Activated CD4-positive, alpha-beta memory T cell treated with anti-CD3 and anti-CD28 coated beads for 36 hours (primary cell): ENCODE data around the gene UVRAG. TPM values are rescaled to one million over a fixed set of nuclear protein-coding genes. Genes with fewer than 3 reads are reported as not detected.
"Not testable (repeated sequence)": the region's sequence is repeated elsewhere in the genome, so short reads cannot be mapped to it uniquely, and the experiment has no call there.

Experiments
- CTCF ChIA-PET: fragments of 350-600 bp; sonication (Branson Sonifier 250); formaldehyde crosslinking; loops from one replicate; lab custom pipeline; 2021; ENCODE audit warnings: antibody characterized with exemption, inconsistent platforms; lab: Charles Lee
- POLR2A ChIA-PET: fragments of 350-600 bp; sonication (Branson Sonifier 250); formaldehyde crosslinking; loops from one replicate; lab custom pipeline; 2021; ENCODE audit warnings: antibody characterized with exemption; lab: Charles Lee
- DNase-seq: peaks from one replicate; pipeline ENCODE4 v3.0.0-alpha.2; 2020
- H3K27ac Mint-ChIP-seq: one replicate; pipeline ENCODE4 v1.8.0; 2021; ENCODE audit warnings: mixed read lengths
- H3K27me3 Mint-ChIP-seq: one replicate; pipeline ENCODE4 v1.8.0; 2021; ENCODE audit warnings: mixed read lengths
- H3K36me3 Mint-ChIP-seq: one replicate; pipeline ENCODE4 v1.8.0; 2021; ENCODE audit warnings: mixed read lengths
- H3K4me1 Mint-ChIP-seq: one replicate; pipeline ENCODE4 v1.8.0; 2021; ENCODE audit warnings: low read depth, mixed read lengths
- H3K4me3 Mint-ChIP-seq: one replicate; pipeline ENCODE4 v1.8.0; 2021; ENCODE audit warnings: mild to moderate bottlenecking, mixed read lengths
- H3K9me3 Mint-ChIP-seq: one replicate; pipeline ENCODE4 v1.8.0; 2021; ENCODE audit warnings: mixed read lengths
- intact Hi-C: fragments of 100-400 bp; cut with micrococcal nuclease; formaldehyde crosslinking; loops from one replicate; pipeline ENCODE4 v1.15.1; 2023
- total RNA-seq, 2 experiments: library from RNA; stranded (reverse); gene quantifications; one replicate each; pipeline ENCODE4 v1.2.3, GENCODE V29; 2021

The UVRAG gene
- total RNA-seq, 2 experiments from 2014 or later: 15.5 to 16.7 TPM

- Mint-ChIP-seq H3K36me3 (no peaks in the 10 kb centered on the region), H3K4me1 (peaks cover 17% of the 10 kb centered on the region), H3K27me3 (no peaks in the 10 kb centered on the region), H3K4me3 (no peak overlapping the region), H3K27ac (no peak overlapping the region), H3K9me3 (no peaks in the 10 kb centered on the region)
- CTCF ChIA-PET: interaction anchor here (0.6 to 1.5 kb wide), 4 partner anchors 57 to 341 kb away, joined by 3 to 7 read pairs (median 6); no protein-coding TSS in a partner anchor
- POLR2A ChIA-PET: interaction anchor here (1.0 kb wide), 1 partner anchor 20 kb away, joined by 4 read pairs; no protein-coding TSS in a partner anchor
- intact Hi-C loops: no loop called here
- no peak for DNase-seq
These were observed 57.9 kb downstream of the UVRAG start for GRCh38 chr11:75872887-75873416.

GRCh38 chr11:75873417-75874221 is 58.6 kb downstream of the UVRAG start:
- ChIA-PET CTCF (interaction anchor here (0.6 to 1.5 kb wide), 4 partner anchors 23 to 278 kb away, joined by 3 to 7 read pairs (median 5); no protein-coding TSS in a partner anchor), POLR2A (interaction anchor here (1.0 kb wide), 1 partner anchor 20 kb away, joined by 4 read pairs; no protein-coding TSS in a partner anchor)
- Mint-ChIP-seq H3K27me3 (no peaks in the 10 kb centered on the region), H3K4me3 (no peak overlapping the region), H3K9me3 (no peaks in the 10 kb centered on the region), H3K4me1 (peaks cover 17% of the 10 kb centered on the region), H3K36me3 (no peaks in the 10 kb centered on the region), H3K27ac (no peak overlapping the region)
- DNase-seq: no peak
- intact Hi-C loops: no loop called here

- Mint-ChIP-seq H3K27ac (no peak overlapping the region), H3K4me3 (no peak overlapping the region), H3K27me3 (no peaks in the 10 kb centered on the region), H3K9me3 (no peaks in the 10 kb centered on the region), H3K4me1 (peaks cover 17% of the 10 kb centered on the region), H3K36me3 (peaks cover 2% of the 10 kb centered on the region)
- no peak for DNase-seq
- ChIA-PET CTCF (interaction anchor here (1.0 to 1.1 kb wide), 2 partner anchors 9 to 277 kb away, joined by 3 to 5 read pairs; no protein-coding TSS in a partner anchor), POLR2A (no interaction called here)
- intact Hi-C loops: no loop called here
These were observed 59.8 kb downstream of the UVRAG start for GRCh38 chr11:75874684-75875341.

- H3K9me3 Mint-ChIP-seq, POLR2A ChIA-PET, H3K27me3 Mint-ChIP-seq: not testable (repeated sequence)
These were observed 62.3 kb downstream of the UVRAG start for GRCh38 chr11:75877327-75877726.

GRCh38 chr11:75877931-75878330 is 62.9 kb downstream of the UVRAG start:
- POLR2A ChIA-PET, H3K36me3 Mint-ChIP-seq, intact Hi-C loops, H3K9me3 Mint-ChIP-seq, H3K4me3 Mint-ChIP-seq, CTCF ChIA-PET, DNase-seq, H3K27ac Mint-ChIP-seq, H3K27me3 Mint-ChIP-seq: not testable (repeated sequence)
- H3K4me1 Mint-ChIP-seq: peaks cover 12% of the 10 kb centered on the region

More at GRCh38 chr11:75877327-75877726, 62.3 kb downstream of the UVRAG start:
- H3K27ac Mint-ChIP-seq, H3K4me3 Mint-ChIP-seq, intact Hi-C loops, CTCF ChIA-PET, H3K36me3 Mint-ChIP-seq, DNase-seq: not testable (repeated sequence)
- H3K4me1 Mint-ChIP-seq: peaks cover 17% of the 10 kb centered on the region

GRCh38 chr11:75878933-75879332 is 63.9 kb downstream of the UVRAG start:
- peaks cover 2% of the 10 kb centered on the region for H3K4me1 Mint-ChIP-seq
- H3K4me3 Mint-ChIP-seq: no peak overlapping the region
- no peak for DNase-seq
- peaks cover 6% of the 10 kb centered on the region for H3K36me3 Mint-ChIP-seq
- H3K27me3 Mint-ChIP-seq: no peaks in the 10 kb centered on the region
- no peaks in the 10 kb centered on the region for H3K9me3 Mint-ChIP-seq
- ChIA-PET POLR2A (no interaction called here), CTCF (no interaction called here)
- H3K27ac Mint-ChIP-seq: no peak overlapping the region
- intact Hi-C loops: no loop called here

GRCh38 chr11:75879737-75880136 is 64.7 kb downstream of the UVRAG start:
- no peaks in the 10 kb centered on the region for H3K27me3 Mint-ChIP-seq
- no peaks in the 10 kb centered on the region for H3K9me3 Mint-ChIP-seq
- DNase-seq: no peak
- H3K4me3 Mint-ChIP-seq: no peak overlapping the region
- ChIA-PET CTCF (interaction anchor here (0.6 to 1.1 kb wide), 3 partner anchors 13 to 1895 kb away, joined by 3 to 4 read pairs (median 3); no protein-coding TSS in a partner anchor), POLR2A (no interaction called here)
- intact Hi-C loops: no loop called here
- H3K36me3 Mint-ChIP-seq: peaks cover 6% of the 10 kb centered on the region
- H3K27ac Mint-ChIP-seq: no peak overlapping the region
- H3K4me1 Mint-ChIP-seq: no peaks in the 10 kb centered on the region

GRCh38 chr11:75880343-75880742 is 65.3 kb downstream of the UVRAG start:
- DNase-seq, H3K36me3 Mint-ChIP-seq, H3K27me3 Mint-ChIP-seq, intact Hi-C loops, H3K4me1 Mint-ChIP-seq, POLR2A ChIA-PET, H3K4me3 Mint-ChIP-seq, H3K27ac Mint-ChIP-seq, H3K9me3 Mint-ChIP-seq: not testable (repeated sequence)
- CTCF ChIA-PET: interaction anchor here (0.6 to 1.1 kb wide), 3 partner anchors 13 to 1894 kb away, joined by 3 to 4 read pairs (median 3); no protein-coding TSS in a partner anchor

- H3K36me3 Mint-ChIP-seq: peaks cover 6% of the 10 kb centered on the region
- intact Hi-C loops: no loop called here
- POLR2A ChIA-PET: no interaction called here
These were observed 69.3 kb downstream of the UVRAG start for GRCh38 chr11:75884321-75884720.

GRCh38 chr11:75888416-75888815 is 73.4 kb downstream of the UVRAG start:
- intact Hi-C loops: no loop called here
- Mint-ChIP-seq H3K27me3 (no peaks in the 10 kb centered on the region), H3K4me3 (no peak overlapping the region), H3K4me1 (peaks cover 7% of the 10 kb centered on the region), H3K9me3 (no peaks in the 10 kb centered on the region), H3K36me3 (peaks cover 4% of the 10 kb centered on the region), H3K27ac (no peak overlapping the region)
- CTCF ChIA-PET: no interaction called here
- POLR2A ChIA-PET: no interaction called here
- no peak for DNase-seq

More at GRCh38 chr11:75884321-75884720, 69.3 kb downstream of the UVRAG start:
- Mint-ChIP-seq H3K27me3 (no peaks in the 10 kb centered on the region), H3K4me1 (no peaks in the 10 kb centered on the region), H3K27ac (no peak overlapping the region), H3K9me3 (no peaks in the 10 kb centered on the region), H3K4me3 (no peak overlapping the region)
- DNase-seq: no peak
- CTCF ChIA-PET: interaction anchor here (1.1 kb wide), 1 partner anchor 324 kb away, joined by 5 read pairs; no protein-coding TSS in a partner anchor

GRCh38 chr11:75891947-75892739 is 77.1 kb downstream of the UVRAG start:
- ChIA-PET POLR2A (no interaction called here), CTCF (interaction anchor here (0.6 to 2.5 kb wide), 6 partner anchors 15 to 316 kb away, joined by 3 to 18 read pairs (median 5); no protein-coding TSS in a partner anchor)
- intact Hi-C loops: no loop called here
- Mint-ChIP-seq H3K4me1 (peaks cover 19% of the 10 kb centered on the region), H3K27me3 (no peaks in the 10 kb centered on the region), H3K27ac (no peak overlapping the region), H3K4me3 (no peak overlapping the region), H3K36me3 (peaks cover 6% of the 10 kb centered on the region), H3K9me3 (no peaks in the 10 kb centered on the region)
- no peak for DNase-seq
